C4-2B (cell line): ENCODE results near the gene PCMTD2.

Experiments
- CTCF ChIP-seq: fragments of 450-650 bp; conservative IDR thresholded peaks from 2 replicates; pipeline ENCODE4 v1.5.1; 2017; ENCODE audit warnings: mild to moderate bottlenecking
- ZFX ChIP-seq: fragments of 450-650 bp; IDR thresholded peaks from 2 replicates; pipeline ENCODE4 v1.6.1; 2017

GRCh38 chr20:64253443-64253842 is 2.1 kb upstream of the PCMTD2 start:
- TF ChIP-seq CTCF (no peak), ZFX (no peak)
